Measurements from ENCODE around the gene PAFAH1B2. TPM values are rescaled to one million over a fixed set of nuclear protein-coding genes. Genes with fewer than 3 reads are reported as not detected.
A peak's percentile ranks its signal among the peaks of the same experiment; 100 is the strongest.

Gene PAFAH1B2
- total and polyA plus RNA-seq, 7 experiments from 2014 or later: 13.6 to 62.0 (median 53.6) TPM

DNA sequence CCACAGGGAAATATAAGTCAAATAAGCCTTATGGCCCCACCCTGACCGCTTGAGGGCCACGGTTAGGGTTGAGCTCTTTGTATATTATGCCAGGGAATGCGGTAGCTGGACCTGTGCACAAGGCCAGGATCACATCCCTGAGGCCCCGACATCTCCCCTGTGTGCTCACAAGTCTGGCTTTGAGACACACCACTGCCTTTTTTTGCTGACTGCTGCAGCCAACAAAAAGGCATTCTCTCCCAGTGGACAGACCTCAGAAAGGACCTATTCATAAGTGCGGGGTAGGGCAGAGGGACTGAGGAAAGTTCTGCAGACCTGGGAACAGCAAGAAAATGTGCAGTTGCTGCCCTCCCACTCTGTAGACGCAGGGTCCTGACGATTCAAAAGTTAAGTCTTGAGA, 31.0 kb downstream of the PAFAH1B2 start:
- CTCF ChIA-PET: no interaction called here
- no peak for ATAC-seq
- Mint-ChIP-seq H3K36me3 (no peaks in the 10 kb centered on the region), H3K4me3 (no peak overlapping the region), H3K27ac (peak overlapping the region in 2 of 9 donors; percentile 36 to 71), H3K9me3 (no peaks in the 10 kb centered on the region), H3K4me1 (peaks cover 15 to 35% (median 27%) of the 10 kb centered on the region in 7 donors), H3K27me3 (no peaks in the 10 kb centered on the region)
- intact Hi-C loops (cut with micrococcal nuclease): loop anchor here in 1 of 2 donors (5.0 to 10.0 kb wide), 2 partner anchors 33 to 150 kb away; partner anchors contain the start of genes CEP164 and PAFAH1B2
- Histone ChIP-seq H3K27me3 (ENCODE audit: control insufficient read depth in 2 of 2, insufficient read depth in 2 of 2, low read length in 2 of 2) (no peaks in the 10 kb centered on the region), H3K36me3 (ENCODE audit: control insufficient read depth in 2 of 3, insufficient read depth in 3 of 3, low read length in 3 of 3) (peaks cover 0 to 8% (median 0%) of the 10 kb centered on the region in 3 experiments), H3K9me3 (ENCODE audit: control insufficient read depth in 2 of 3, low read length in 3 of 3) (no peaks in the 10 kb centered on the region), H3K27ac (ENCODE audit: low read depth, low read length) (no peak overlapping the region), H3K4me1 (ENCODE audit: control insufficient read depth in 2 of 2, insufficient read depth in 2 of 2, low read length in 2 of 2) (peaks cover 6 to 16% of the 10 kb centered on the region in 2 donors), H3K4me3 (ENCODE audit: low read length) (no peak overlapping the region)
- DNase-seq: no peak
- POLR2A ChIA-PET: no interaction called here

DNA sequence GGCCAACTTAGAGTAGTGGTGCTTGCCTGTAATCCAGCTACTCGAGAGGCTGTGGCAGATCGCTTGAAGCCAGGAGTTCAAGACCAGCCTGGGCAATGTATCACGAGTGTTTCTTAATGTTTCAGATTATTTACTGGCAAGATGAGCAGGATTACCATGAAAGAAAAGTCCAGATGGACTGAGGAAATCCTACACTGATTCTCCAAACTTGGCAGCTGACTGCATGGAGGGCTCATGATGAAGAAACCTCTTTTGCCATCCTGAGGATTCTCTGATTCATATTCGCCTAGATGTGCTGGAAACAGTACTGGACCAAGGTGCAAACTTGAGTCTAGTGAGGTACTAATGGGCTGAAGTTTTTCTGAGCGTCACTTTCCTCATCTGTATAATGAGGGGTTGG, 31.7 kb downstream of the PAFAH1B2 start:
- H3K4me3 ChIP-seq (ENCODE audit: low read length): no peak overlapping the region

DNA sequence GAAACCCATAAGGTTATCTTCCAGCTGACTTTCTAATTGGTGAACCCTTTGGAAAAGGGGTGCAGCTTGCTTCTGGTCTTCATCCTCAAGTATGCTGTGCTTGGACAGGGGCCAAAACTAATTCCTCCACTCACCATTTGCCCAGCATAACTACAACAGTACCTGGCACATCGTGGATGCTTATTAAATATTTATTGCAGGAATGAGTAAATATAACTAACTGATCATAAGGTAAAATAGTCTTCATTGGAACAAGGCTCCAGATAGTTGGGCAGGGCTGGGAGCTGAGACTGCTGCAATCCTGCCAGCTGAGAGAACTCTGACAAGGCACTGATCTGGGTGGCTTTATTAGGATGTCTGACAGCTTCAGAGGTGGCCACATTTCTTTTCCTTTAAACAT, 32.1 kb downstream of the PAFAH1B2 start:
- H3K36me3 ChIP-seq (ENCODE audit: control insufficient read depth in 2 of 3, insufficient read depth in 3 of 3, low read length in 3 of 3): peaks cover 0 to 3% (median 0%) of the 10 kb centered on the region in 3 experiments
- peaks cover 26 to 44% (median 35%) of the 10 kb centered on the region in 7 donors for H3K4me1 Mint-ChIP-seq
- ATAC-seq (no peak), DNase-seq (no peak)
- H3K27me3 ChIP-seq (ENCODE audit: control insufficient read depth in 2 of 2, insufficient read depth in 2 of 2, low read length in 2 of 2): no peaks in the 10 kb centered on the region
- POLR2A ChIA-PET: interaction anchor here (0.6 kb wide), 2 partner anchors 29 to 49 kb away, joined by 3 read pairs; no protein-coding TSS in a partner anchor
- no peak overlapping the region for H3K27ac ChIP-seq (ENCODE audit: low read depth, low read length)
- CTCF ChIA-PET: interaction anchor here (1.2 kb wide), 1 partner anchor 51 kb away, joined by 4 read pairs; no protein-coding TSS in a partner anchor
- no peaks in the 10 kb centered on the region for H3K36me3 Mint-ChIP-seq
- peak overlapping the region in 2 of 9 donors; percentile 10 to 72 for H3K27ac Mint-ChIP-seq
- H3K9me3 Mint-ChIP-seq: no peaks in the 10 kb centered on the region
- peaks cover 12 to 26% of the 10 kb centered on the region in 2 donors for H3K4me1 ChIP-seq (ENCODE audit: control insufficient read depth in 2 of 2, insufficient read depth in 2 of 2, low read length in 2 of 2)
- intact Hi-C loops (cut with micrococcal nuclease): loop anchor here in 1 of 2 donors (5.0 to 10.0 kb wide), 2 partner anchors 34 to 149 kb away; partner anchors contain the start of genes CEP164 and PAFAH1B2
- H3K27me3 Mint-ChIP-seq: no peaks in the 10 kb centered on the region
- H3K4me3 ChIP-seq (ENCODE audit: low read length): no peak overlapping the region
- no peaks in the 10 kb centered on the region for H3K9me3 ChIP-seq (ENCODE audit: control insufficient read depth in 2 of 3, low read length in 3 of 3)
- H3K4me3 Mint-ChIP-seq: peak overlapping the region in 1 of 10 donors; percentile 45

More for the DNA sequence above, 31.7 kb downstream of the PAFAH1B2 start:
- DNase-seq: no peak
- ChIA-PET CTCF (interaction anchor here (1.2 kb wide), 1 partner anchor 52 kb away, joined by 4 read pairs; no protein-coding TSS in a partner anchor), POLR2A (interaction anchor here (0.6 kb wide), 2 partner anchors 28 to 48 kb away, joined by 3 read pairs; no protein-coding TSS in a partner anchor)
- Mint-ChIP-seq H3K9me3 (no peaks in the 10 kb centered on the region), H3K4me3 (no peak overlapping the region), H3K4me1 (peaks cover 22 to 40% (median 33%) of the 10 kb centered on the region in 7 donors), H3K27ac (peak overlapping the region in 3 of 9 donors; percentile 36 to 58 (median 36)), H3K27me3 (no peaks in the 10 kb centered on the region), H3K36me3 (no peaks in the 10 kb centered on the region)
- intact Hi-C loops (cut with micrococcal nuclease): loop anchor here in 1 of 2 donors (5.0 to 10.0 kb wide), 2 partner anchors 33 to 149 kb away; partner anchors contain the start of genes CEP164 and PAFAH1B2
- ATAC-seq: no peak
- Histone ChIP-seq H3K27me3 (ENCODE audit: control insufficient read depth in 2 of 2, insufficient read depth in 2 of 2, low read length in 2 of 2) (no peaks in the 10 kb centered on the region), H3K27ac (ENCODE audit: low read depth, low read length) (no peak overlapping the region), H3K36me3 (ENCODE audit: control insufficient read depth in 2 of 3, insufficient read depth in 3 of 3, low read length in 3 of 3) (peaks cover 0 to 7% (median 0%) of the 10 kb centered on the region in 3 experiments), H3K4me1 (ENCODE audit: control insufficient read depth in 2 of 2, insufficient read depth in 2 of 2, low read length in 2 of 2) (peaks cover 9 to 23% of the 10 kb centered on the region in 2 donors), H3K9me3 (ENCODE audit: control insufficient read depth in 2 of 3, low read length in 3 of 3) (no peaks in the 10 kb centered on the region)

DNA sequence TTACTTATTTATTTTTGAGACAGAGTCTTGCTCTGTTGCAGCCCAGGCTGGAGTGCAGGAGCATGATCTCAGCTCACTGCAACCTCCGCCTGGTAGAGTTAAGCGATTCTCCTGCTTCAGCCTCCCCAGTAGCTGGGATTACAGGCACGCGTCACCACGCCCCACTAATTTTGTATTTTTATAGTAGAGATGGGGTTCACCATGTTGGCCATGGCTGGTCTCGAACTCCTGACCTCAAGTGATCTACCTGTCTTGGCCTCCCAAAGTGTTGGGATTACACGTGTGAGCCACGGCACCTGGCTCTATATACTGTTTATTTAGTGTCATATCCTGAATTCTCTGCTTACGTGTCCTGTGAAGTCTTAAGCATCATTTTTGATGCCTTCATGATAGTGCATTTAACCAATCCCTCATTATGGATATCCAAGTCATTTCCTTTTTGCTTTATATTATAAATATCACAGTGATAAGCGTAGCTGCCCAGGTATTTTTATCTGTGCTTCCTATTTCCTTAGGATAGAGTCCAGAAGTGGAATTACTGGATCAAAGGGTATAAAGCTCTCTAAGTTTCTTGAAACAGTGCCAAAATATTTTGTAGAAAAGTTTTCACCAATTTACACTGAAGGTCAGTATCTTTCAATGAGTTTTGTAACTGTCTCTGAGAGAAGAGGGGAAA, 33.6 kb downstream of the PAFAH1B2 start:
- peak in 1 of 9 donors; percentile 13 for DNase-seq
- ChIA-PET CTCF (interaction anchor here (0.9 to 1.7 kb wide), 2 partner anchors 45 to 49 kb away, joined by 4 to 5 read pairs; no protein-coding TSS in a partner anchor), POLR2A (interaction anchor here (1.1 to 4.7 kb wide), 5 partner anchors 11 to 53 kb away, joined by 4 to 42 read pairs (median 11); partner anchors contain the start of genes PAFAH1B2, PCSK7 and RNF214)
- Histone ChIP-seq H3K27me3 (ENCODE audit: control insufficient read depth in 2 of 2, insufficient read depth in 2 of 2, low read length in 2 of 2) (no peaks in the 10 kb centered on the region), H3K4me3 (ENCODE audit: low read length) (peak overlapping the region; percentile 87), H3K36me3 (ENCODE audit: control insufficient read depth in 2 of 3, insufficient read depth in 3 of 3, low read length in 3 of 3) (peaks cover 0 to 11% (median 0%) of the 10 kb centered on the region in 3 experiments), H3K27ac (ENCODE audit: low read depth, low read length) (peak overlapping the region; percentile 85), H3K4me1 (ENCODE audit: control insufficient read depth in 2 of 2, insufficient read depth in 2 of 2, low read length in 2 of 2) (peaks cover 12 to 26% of the 10 kb centered on the region in 2 donors), H3K9me3 (ENCODE audit: control insufficient read depth in 2 of 3, low read length in 3 of 3) (no peaks in the 10 kb centered on the region)
- Mint-ChIP-seq H3K4me3 (peak overlapping the region; percentile 87 to 98 (median 94)), H3K36me3 (no peaks in the 10 kb centered on the region), H3K4me1 (peaks cover 26 to 44% (median 32%) of the 10 kb centered on the region in 7 donors), H3K9me3 (no peaks in the 10 kb centered on the region), H3K27me3 (no peaks in the 10 kb centered on the region), H3K27ac (peak overlapping the region; percentile 88 to 98 (median 96))
- intact Hi-C loops (cut with micrococcal nuclease): loop anchor here (1.0 to 10.0 kb wide), 12 partner anchors 19 to 405 kb away; partner anchors contain the start of genes PAFAH1B2 (in 2 of the 2), BUD13 (in 1 of the 2), CEP164 (in 1 of the 2) and PCSK7 (in 1 of the 2)
- no peak for ATAC-seq

DNA sequence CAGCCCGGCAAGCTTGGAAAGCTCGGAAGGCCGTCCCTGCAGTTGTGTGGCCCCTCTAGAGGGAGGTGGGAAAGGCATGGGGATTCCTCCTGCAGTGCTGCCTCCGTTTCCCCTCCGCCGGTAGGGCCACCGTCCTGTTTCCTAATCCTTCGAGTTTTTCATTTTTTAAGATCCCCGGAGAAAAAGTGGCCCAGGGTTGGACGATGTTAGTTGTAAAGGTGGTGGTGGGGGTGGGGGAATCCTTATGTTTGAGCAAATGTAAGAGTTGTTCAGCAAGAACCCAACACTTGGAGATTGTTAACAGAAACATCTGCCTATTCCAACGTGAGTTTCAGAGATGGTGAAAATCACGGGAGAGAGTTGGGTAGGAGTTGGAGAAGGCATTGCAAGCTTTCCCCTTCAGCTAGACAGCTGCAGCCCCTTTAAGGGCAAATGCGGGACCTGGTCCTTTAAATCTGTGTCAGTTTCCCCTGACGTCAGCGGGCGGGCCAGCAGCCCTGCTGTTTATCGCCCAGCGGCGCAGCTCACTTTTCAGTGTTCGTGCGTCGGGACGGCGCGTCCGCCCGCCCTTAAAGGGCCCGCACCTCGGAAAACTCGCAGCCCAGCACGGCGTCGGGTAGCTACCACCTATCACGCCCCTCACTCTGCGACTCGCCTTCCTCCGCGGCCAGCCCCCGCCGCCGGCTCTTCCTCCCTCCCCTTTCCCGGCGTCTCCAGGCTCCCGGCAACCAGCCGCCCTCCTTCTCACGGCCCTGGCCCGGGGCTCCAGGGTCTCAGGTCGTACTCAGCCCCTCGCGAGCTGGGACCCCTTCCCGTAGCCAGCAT, 34.3 kb downstream of the PAFAH1B2 start, which contains the start of gene SIDT2:
SIDT2 (plus strand) TSS at position 534 of the 825 bp plus-strand sequence. CDS start 521 bp downstream, outside the sequence.
- CTCF ChIA-PET: interaction anchor here (0.6 to 1.7 kb wide), 4 partner anchors 16 to 387 kb away, joined by 3 to 5 read pairs (median 4); partner anchors contain the start of gene APOA5
- Mint-ChIP-seq H3K4me1 (peaks cover 26 to 42% (median 32%) of the 10 kb centered on the region in 7 donors), H3K27ac (peak within 1 kb of the TSS; percentile 88 to 98 (median 96)), H3K9me3 (no peaks in the 10 kb centered on the region), H3K27me3 (no peaks in the 10 kb centered on the region), H3K4me3 (peak within 1 kb of the TSS; percentile 92 to 98 (median 94)), H3K36me3 (peaks cover 0 to 2% (median 0%) of the 10 kb centered on the region in 5 donors)
- no peaks in the 10 kb centered on the region for H3K9me3 ChIP-seq (ENCODE audit: control insufficient read depth in 2 of 3, low read length in 3 of 3)
- POLR2A ChIA-PET: interaction anchor here (0.5 to 4.7 kb wide), 13 partner anchors 8 to 812 kb away, joined by 3 to 42 read pairs (median 4); partner anchors contain the start of genes BUD13, CEP164, PAFAH1B2 and PCSK7
- peak within 1 kb of the TSS; percentile 85 for H3K27ac ChIP-seq (ENCODE audit: low read depth, low read length)
- H3K4me3 ChIP-seq (ENCODE audit: low read length): peak within 1 kb of the TSS; percentile 87
- DNase-seq (peak; percentile 75 to 89 (median 87)), ATAC-seq (peak; percentile 94)
- intact Hi-C loops (cut with micrococcal nuclease): loop anchor here (1.0 to 10.0 kb wide), 12 partner anchors 18 to 406 kb away; partner anchors contain the start of genes PAFAH1B2 (in 2 of the 2), BUD13 (in 1 of the 2), CEP164 (in 1 of the 2) and PCSK7 (in 1 of the 2)
- peaks cover 0 to 11% (median 0%) of the 10 kb centered on the region in 3 experiments for H3K36me3 ChIP-seq (ENCODE audit: control insufficient read depth in 2 of 3, insufficient read depth in 3 of 3, low read length in 3 of 3)
- peaks cover 12 to 26% of the 10 kb centered on the region in 2 donors for H3K4me1 ChIP-seq (ENCODE audit: control insufficient read depth in 2 of 2, insufficient read depth in 2 of 2, low read length in 2 of 2)
- no peaks in the 10 kb centered on the region for H3K27me3 ChIP-seq (ENCODE audit: control insufficient read depth in 2 of 2, insufficient read depth in 2 of 2, low read length in 2 of 2)

Data from naive thymus-derived CD4-positive, alpha-beta T cell (primary cell).